ENCODE results near the gene BAZ2B.

The BAZ2B gene

GRCh38 chr2:159457589-159457988 is 158.8 kb downstream of the BAZ2B start:
- no peak for DNase-seq

DNA sequence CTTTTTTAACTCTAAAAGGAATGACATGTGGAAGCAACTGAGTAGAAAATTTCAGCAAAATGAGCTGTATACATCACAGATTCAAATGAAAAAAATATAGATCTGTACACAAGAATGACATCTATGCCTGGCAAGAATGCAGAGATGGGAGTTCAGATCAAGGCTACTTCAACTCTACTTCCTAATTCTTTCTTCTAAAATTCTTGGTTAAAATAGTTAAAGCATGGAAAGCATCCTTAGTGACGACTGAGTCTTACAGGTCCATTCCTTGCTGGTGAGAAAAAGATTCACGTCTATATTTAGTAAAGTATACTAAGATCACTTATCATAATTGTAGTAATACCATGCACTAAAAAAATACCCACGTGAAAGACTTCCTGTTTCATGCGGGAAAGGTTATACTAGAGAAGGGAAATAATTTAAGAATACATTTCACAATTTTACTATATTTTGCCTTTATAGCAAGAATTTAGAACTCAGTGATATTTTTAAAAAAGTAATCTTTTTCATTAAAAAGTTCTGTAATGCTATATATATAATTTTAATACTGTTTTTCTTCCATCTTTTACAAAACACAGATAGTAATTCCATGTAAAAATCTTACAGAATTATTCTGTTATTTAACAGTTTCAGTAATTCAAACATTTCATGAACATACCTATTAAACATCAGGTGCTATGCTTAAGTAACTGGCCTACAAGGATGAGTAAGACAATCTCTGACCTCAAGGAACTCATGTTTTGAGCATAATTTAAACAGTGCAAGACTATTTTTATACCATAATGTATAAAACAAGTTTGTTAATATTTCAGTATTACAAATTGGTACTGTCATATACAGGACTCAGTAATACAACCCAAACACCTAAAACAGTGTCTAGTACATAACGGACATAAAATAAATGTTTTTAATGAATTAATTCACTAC is 159.6 kb downstream of the BAZ2B start:
- no peak for DNase-seq

DNA sequence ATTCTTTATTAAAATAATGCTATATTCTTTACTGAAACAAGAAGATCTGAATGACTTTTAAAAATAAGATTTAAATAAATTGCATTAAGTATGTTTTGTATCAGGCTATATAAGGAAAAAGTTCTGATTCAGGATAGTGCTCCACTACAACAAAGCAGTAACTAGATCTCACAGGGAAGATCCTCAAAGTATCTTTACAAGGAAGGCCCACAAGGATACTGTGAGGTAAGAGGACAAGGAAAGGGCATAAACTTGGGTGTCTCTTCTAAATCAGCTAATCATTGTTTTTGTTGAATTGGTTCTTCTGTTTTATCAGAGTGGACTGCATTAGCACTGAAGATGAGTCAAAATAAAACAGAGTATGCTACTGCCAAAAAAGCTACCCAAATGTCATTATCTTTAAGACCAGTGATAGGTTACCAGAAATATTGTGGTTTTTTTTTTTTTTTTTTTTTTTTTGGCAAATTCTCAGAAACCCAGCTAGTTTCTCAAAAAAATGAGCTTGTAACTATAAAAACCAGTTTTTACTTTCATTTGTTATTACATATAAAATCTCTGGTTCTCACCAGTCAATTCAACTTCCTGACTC is 160.9 kb downstream of the BAZ2B start:
- DNase-seq: peak; percentile 9

- DNase-seq: no peak
Observed at GRCh38 chr2:159454185-159454584, 162.2 kb downstream of the BAZ2B start.

- DNase-seq: no peak
Observed at GRCh38 chr2:159450180-159450579, 166.2 kb downstream of the BAZ2B start.

- DNase-seq: no peak
Observed at GRCh38 chr2:159449504-159450124, 166.7 kb downstream of the BAZ2B start.

- DNase-seq: no peak
Observed at GRCh38 chr2:159446817-159447216, 169.5 kb downstream of the BAZ2B start.

DNA sequence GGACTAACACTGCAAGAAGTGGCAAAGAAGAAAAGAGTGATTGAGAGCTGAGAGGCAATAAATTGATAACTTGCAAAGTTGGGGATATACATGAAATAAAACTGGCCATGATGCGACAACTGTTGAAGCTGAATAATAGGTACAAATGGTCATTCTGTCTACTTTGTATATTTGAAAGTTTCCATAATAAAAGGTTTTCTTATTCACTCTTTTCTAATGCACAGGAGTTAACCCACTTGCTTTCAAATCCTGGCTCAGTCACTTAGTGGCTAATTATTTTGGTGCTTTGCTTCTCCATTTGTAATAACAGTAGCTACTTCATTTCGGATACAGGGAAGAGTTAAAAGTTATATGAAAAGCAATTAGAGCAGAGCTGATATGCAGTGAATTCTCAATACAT is 170.1 kb downstream of the BAZ2B start:
- no peak for DNase-seq

DNA sequence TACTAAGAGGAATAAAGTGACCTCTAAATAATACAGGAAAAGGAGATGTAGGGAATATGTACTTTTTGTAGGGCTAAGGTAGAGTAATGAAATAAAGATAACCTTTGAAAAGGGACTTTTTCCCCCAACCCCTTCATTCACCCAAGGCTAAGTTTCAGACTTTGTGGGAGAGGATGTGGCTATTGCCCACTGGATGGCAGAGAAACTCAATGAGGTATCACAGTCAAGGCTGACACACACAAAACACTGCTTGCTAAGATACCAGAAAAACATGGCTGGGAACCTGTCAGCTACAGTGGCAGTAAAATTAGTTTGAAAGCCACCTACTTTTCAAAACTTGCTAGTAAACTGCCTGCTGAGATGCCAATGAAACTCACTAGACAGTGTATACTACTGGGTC is 171.0 kb downstream of the BAZ2B start:
- peak; percentile 12 for DNase-seq

- DNase-seq: no peak
Observed at GRCh38 chr2:159444754-159445153, 171.6 kb downstream of the BAZ2B start.

GRCh38 chr2:159442159-159442852 is 174.0 kb downstream of the BAZ2B start:
- no peak for DNase-seq

GRCh38 chr2:159441182-159441581 is 175.2 kb downstream of the BAZ2B start:
- DNase-seq: no peak

GRCh38 chr2:159439421-159439820 is 176.9 kb downstream of the BAZ2B start:
- DNase-seq: no peak

GRCh38 chr2:159438720-159439353 is 177.5 kb downstream of the BAZ2B start:
- DNase-seq: no peak

GRCh38 chr2:159438284-159438683 is 178.1 kb downstream of the BAZ2B start:
- DNase-seq: no peak

- no peak for DNase-seq
Observed at GRCh38 chr2:159432610-159433009, 183.7 kb downstream of the BAZ2B start.

GRCh38 chr2:159427048-159427447 is 189.3 kb downstream of the BAZ2B start:
- no peak for DNase-seq

- DNase-seq: no peak
Observed at GRCh38 chr2:159419403-159419802, 196.9 kb downstream of the BAZ2B start.

DNA sequence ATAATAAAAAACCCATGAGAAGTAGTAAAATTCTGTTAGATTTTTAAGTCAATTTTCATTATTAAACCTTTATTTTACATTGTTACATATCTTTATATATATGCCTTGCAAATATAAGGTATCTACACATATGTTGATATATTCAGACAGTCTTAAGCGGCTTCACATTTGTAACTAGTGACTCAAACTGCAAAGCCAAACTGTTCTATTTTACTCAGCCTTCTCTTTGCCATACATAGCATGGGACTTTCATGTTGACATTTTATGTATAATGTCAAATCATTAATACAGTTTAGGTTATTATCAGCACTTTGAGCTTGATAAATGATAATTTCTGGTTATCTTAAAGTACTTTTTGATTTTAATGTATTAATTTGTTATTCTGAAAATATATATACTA is 204.9 kb downstream of the BAZ2B start:
- DNase-seq: peak; percentile 21

- DNase-seq: peak; percentile 2
Observed at GRCh38 chr2:159410276-159410675, 206.1 kb downstream of the BAZ2B start.

GRCh38 chr2:159409116-159409800 is 207.1 kb downstream of the BAZ2B start:
- peak; percentile 9 for DNase-seq

GRCh38 chr2:159402790-159403189 is 213.6 kb downstream of the BAZ2B start:
- no peak for DNase-seq

Measured in activated CD4-positive, alpha-beta T cell treated with anti-CD3 and anti-CD28 coated beads, Interleukin-2, Interleukin-6, amounts not matched to agents 100 ng/mL and 50 ng/mL, durations not matched to agents 16 hours and 8 hours (primary cell).